ENCODE measurements around the gene SLC39A7. TPM values are rescaled to one million over a fixed set of nuclear protein-coding genes. Genes with fewer than 3 reads are reported as not detected.

The SLC39A7 gene
- total RNA-seq, 1 experiment from 2014 or later: 110 TPM

- ChIA-PET POLR2A (ENCODE audit: unreplicated experiment) (interaction anchor here (0.6 to 0.9 kb wide), 4 partner anchors 9 to 370 kb away, joined by 5 to 13 read pairs (median 6); partner anchors contain the start of gene TAP2), CTCF (interaction anchor here (0.6 to 0.7 kb wide), 2 partner anchors 40 to 354 kb away, joined by 3 to 8 read pairs; no protein-coding TSS in a partner anchor)
- TF ChIP-seq EZH2 (IDR thresholded peaks at IDR 0.05; ENCODE audit: low read depth): no peak
- TF ChIP-seq, protein P1, sequence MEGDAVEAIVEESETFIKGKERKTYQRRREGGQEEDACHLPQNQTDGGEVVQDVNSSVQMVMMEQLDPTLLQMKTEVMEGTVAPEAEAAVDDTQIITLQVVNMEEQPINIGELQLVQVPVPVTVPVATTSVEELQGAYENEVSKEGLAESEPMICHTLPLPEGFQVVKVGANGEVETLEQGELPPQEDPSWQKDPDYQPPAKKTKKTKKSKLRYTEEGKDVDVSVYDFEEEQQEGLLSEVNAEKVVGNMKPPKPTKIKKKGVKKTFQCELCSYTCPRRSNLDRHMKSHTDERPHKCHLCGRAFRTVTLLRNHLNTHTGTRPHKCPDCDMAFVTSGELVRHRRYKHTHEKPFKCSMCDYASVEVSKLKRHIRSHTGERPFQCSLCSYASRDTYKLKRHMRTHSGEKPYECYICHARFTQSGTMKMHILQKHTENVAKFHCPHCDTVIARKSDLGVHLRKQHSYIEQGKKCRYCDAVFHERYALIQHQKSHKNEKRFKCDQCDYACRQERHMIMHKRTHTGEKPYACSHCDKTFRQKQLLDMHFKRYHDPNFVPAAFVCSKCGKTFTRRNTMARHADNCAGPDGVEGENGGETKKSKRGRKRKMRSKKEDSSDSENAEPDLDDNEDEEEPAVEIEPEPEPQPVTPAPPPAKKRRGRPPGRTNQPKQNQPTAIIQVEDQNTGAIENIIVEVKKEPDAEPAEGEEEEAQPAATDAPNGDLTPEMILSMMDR (conservative IDR thresholded peaks at IDR 0.05): no peak
- Histone ChIP-seq H3K27ac (peak within 1 kb of the TSS; percentile 62), H3F3A (ENCODE audit: insufficient read depth, low read depth) (peaks cover 43% of the 10 kb centered on the region; the same call in 1 of the 2 replicates), H3K4me1 (replicated peaks; ENCODE audit: insufficient read depth) (peaks cover 29% of the 10 kb centered on the region), H3K79me2 (ENCODE audit: low read depth) (peaks cover 3% of the 10 kb centered on the region; the same call in 1 of the 2 replicates), H3K36me3 (ENCODE audit: low read depth) (peaks cover 13% of the 10 kb centered on the region; the same call in 1 of the 2 replicates), H3K4me3 (peak within 1 kb of the TSS; percentile 98), H3K9me3 (ENCODE audit: insufficient read depth, low read depth) (no peaks in the 10 kb centered on the region), H3K9me2 (ENCODE audit: insufficient read depth) (no peaks in the 10 kb centered on the region), H4K20me1 (ENCODE audit: insufficient read depth) (no peaks in the 10 kb centered on the region), H3K4me2 (peak within 1 kb of the TSS; percentile 95), H3K27me3 (ENCODE audit: insufficient read depth, low read depth) (no peaks in the 10 kb centered on the region), H2AFZ (peak within 1 kb of the TSS; percentile 98)
- intact Hi-C loops (cut with micrococcal nuclease; ENCODE audit: unreplicated experiment): loop anchor here (10.0 kb wide), 2 partner anchors 66 to 206 kb away; partner anchors contain the start of genes B3GALT4, CUTA, PHF1 and RPS18
- peak in 1 of 2 experiments; percentile 64 for DNase-seq
- BruUV-seq (replicated peaks): TSS peak; percentile 96
These were observed 7.7 kb downstream of the SLC39A7 start, which contains the start of gene RING1 for GRCh38 chr6:33208091-33208967. Gene RING1 (plus strand): TSS chr6:33208500. CDS start chr6:33208823, 323 bp downstream.

- Histone ChIP-seq H3K4me2 (no peak overlapping the region), H3K79me2 (ENCODE audit: low read depth) (no peaks in the 10 kb centered on the region; the same call in 1 of the 2 replicates), H3K9me2 (ENCODE audit: insufficient read depth) (no peaks in the 10 kb centered on the region), H3K36me3 (ENCODE audit: low read depth) (0 out of 2 replicates have a peak, but pooled peaks cover 8% of the 10 kb centered on the region), H3K27ac (no peak overlapping the region), H2AFZ (no peak overlapping the region), H4K20me1 (ENCODE audit: insufficient read depth) (no peaks in the 10 kb centered on the region), H3K4me1 (replicated peaks; ENCODE audit: insufficient read depth) (peaks cover 24% of the 10 kb centered on the region), H3K9me3 (ENCODE audit: insufficient read depth, low read depth) (no peaks in the 10 kb centered on the region), H3F3A (ENCODE audit: insufficient read depth, low read depth) (peaks cover 33% of the 10 kb centered on the region; the same call in 1 of the 2 replicates), H3K27me3 (ENCODE audit: insufficient read depth, low read depth) (no peaks in the 10 kb centered on the region), H3K4me3 (no peak overlapping the region)
- intact Hi-C loops (cut with micrococcal nuclease; ENCODE audit: unreplicated experiment): loop anchor here (10.0 kb wide), 2 partner anchors 65 to 205 kb away; partner anchors contain the start of genes B3GALT4, CUTA, PHF1 and RPS18
- ChIA-PET POLR2A (ENCODE audit: unreplicated experiment) (interaction anchor here (0.5 kb wide), 1 partner anchor 43 kb away, joined by 6 read pairs; no protein-coding TSS in a partner anchor), CTCF (interaction anchor here (0.7 kb wide), 1 partner anchor 359 kb away, joined by 3 read pairs; no protein-coding TSS in a partner anchor)
- TF ChIP-seq, protein P1 (conservative IDR thresholded peaks at IDR 0.05): no peak
- no peak for TF ChIP-seq EZH2 (IDR thresholded peaks at IDR 0.05; ENCODE audit: low read depth)
- no peak for DNase-seq
- no TSS peak for BruUV-seq (replicated peaks)
These were observed 9.2 kb downstream of the SLC39A7 start for GRCh38 chr6:33209856-33210255.

GRCh38 chr6:33211136-33211535 lies 10.5 kb downstream of the SLC39A7 start:
- Histone ChIP-seq H3F3A (ENCODE audit: insufficient read depth, low read depth) (peaks cover 21% of the 10 kb centered on the region; the same call in 1 of the 2 replicates), H3K4me1 (replicated peaks; ENCODE audit: insufficient read depth) (peaks cover 11% of the 10 kb centered on the region), H3K9me3 (ENCODE audit: insufficient read depth, low read depth) (no peaks in the 10 kb centered on the region), H4K20me1 (ENCODE audit: insufficient read depth) (no peaks in the 10 kb centered on the region), H3K27me3 (ENCODE audit: insufficient read depth, low read depth) (0 out of 2 replicates have a peak, but pooled peaks cover 7% of the 10 kb centered on the region), H3K27ac (no peak overlapping the region), H3K36me3 (ENCODE audit: low read depth) (0 out of 2 replicates have a peak, but pooled peaks cover 8% of the 10 kb centered on the region), H3K4me2 (no peak overlapping the region), H2AFZ (no peak overlapping the region), H3K4me3 (no peak overlapping the region), H3K9me2 (ENCODE audit: insufficient read depth) (no peaks in the 10 kb centered on the region), H3K79me2 (ENCODE audit: low read depth) (no peaks in the 10 kb centered on the region)
- CTCF ChIA-PET: no interaction called here
- DNase-seq: no peak
- TF ChIP-seq, protein P1 (conservative IDR thresholded peaks at IDR 0.05): no peak
- no peak for TF ChIP-seq EZH2 (IDR thresholded peaks at IDR 0.05; ENCODE audit: low read depth)
- no TSS peak for BruUV-seq (replicated peaks)
- intact Hi-C loops (cut with micrococcal nuclease; ENCODE audit: unreplicated experiment): no loop called here
- POLR2A ChIA-PET (ENCODE audit: unreplicated experiment): no interaction called here

All from PC-9 (cell line).